BJ (cell line): ENCODE results near the gene AFF4. TPM values are rescaled to one million over a fixed set of nuclear protein-coding genes. Genes with fewer than 3 reads are reported as not detected.

Experiments used
- CTCF ChIA-PET: fragments of 350-600 bp; formaldehyde crosslinking; extraction: SDS; loops from one replicate; lab custom pipeline; 2021; ENCODE audit warnings: antibody characterized with exemption, inconsistent platforms; lab: Yijun Ruan, JAX
- POLR2A ChIA-PET: fragments of 300-600 bp; sonication (Branson Sonifier 250); formaldehyde crosslinking; extraction: SDS; loops from one replicate; lab custom pipeline; 2021; ENCODE audit warnings: antibody characterized with exemption; lab: Charles Lee
- DNase-seq: peaks from one replicate; pipeline ENCODE4 v3.0.0-alpha.2; 2011; ENCODE audit warnings: low read depth
- H3K27me3 ChIP-seq: 2 replicates; pipeline ENCODE4 v1.6.0; 2011; ENCODE audit warnings: low read length; ENCODE audit not compliant: control insufficient read depth, insufficient read depth
- H3K36me3 ChIP-seq: 2 replicates; pipeline ENCODE4 v1.5.1; 2011; ENCODE audit warnings: low read length; ENCODE audit not compliant: control insufficient read depth, insufficient read depth
- H3K4me3 ChIP-seq: 2 replicates; pipeline ENCODE4 v1.5.1; 2011; ENCODE audit warnings: low read depth, mild to moderate bottlenecking, control low read depth, low read length
- CTCF ChIP-seq: IDR thresholded peaks from 2 replicates; pipeline ENCODE4 v1.5.1; 2011; ENCODE audit warnings: low read depth, mild to moderate bottlenecking, control low read depth, inconsistent platforms, low read length, moderate library complexity; ENCODE audit not compliant: insufficient read depth
- polyA plus RNA-seq: library from polyadenylated mRNA; depleted of rRNA; stranded (reverse); fragments of >200 nt; gene quantifications from 2 replicates; pipeline ENCODE4 v1.2.3, GENCODE V29; 2011

AFF4 gene
- polyA plus RNA-seq, 1 experiment = 42.5 TPM

DNA sequence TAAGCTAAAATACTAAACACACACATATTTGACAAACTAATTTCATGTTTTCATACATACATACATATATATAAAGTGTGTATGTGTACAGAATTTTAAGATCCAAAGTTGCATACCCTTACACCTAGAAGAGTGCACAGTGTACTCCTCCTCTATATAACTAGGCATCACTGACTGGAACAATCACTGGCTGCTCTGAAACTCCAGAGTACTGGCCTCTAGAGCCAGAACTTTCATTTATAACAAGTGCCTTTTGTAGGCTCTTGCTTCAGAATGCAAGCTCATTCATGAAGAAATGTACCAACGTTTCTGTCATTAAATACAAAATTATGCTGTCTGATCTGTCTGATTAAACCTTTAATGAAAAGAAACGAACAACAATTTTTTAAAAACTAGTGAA lies 86.0 kb downstream of the AFF4 start:
- TF ChIP-seq CTCF = no peak
- CTCF ChIA-PET = interaction anchor here (0.8 to 2.7 kb wide), 6 partner anchors 9 to 491 kb away, joined by 3 to 12 read pairs (median 5); partner anchors contain the start of genes HSPA4 and SHROOM1
- no peak overlapping the region for H3K4me3 ChIP-seq
- DNase-seq = no peak
- no peaks in the 10 kb centered on the region; the same call in 1 of the 2 replicates for H3K27me3 ChIP-seq
- POLR2A ChIA-PET = no interaction called here
- peaks cover 10% of the 10 kb centered on the region for H3K36me3 ChIP-seq

- DNase-seq = no peak
- POLR2A ChIA-PET = interaction anchor here (0.6 kb wide), 1 partner anchor 48 kb away, joined by 4 read pairs; no protein-coding TSS in a partner anchor
- H3K4me3 ChIP-seq = no peak overlapping the region
- CTCF ChIA-PET = interaction anchor here (0.8 to 2.7 kb wide), 4 partner anchors 8 to 47 kb away, joined by 3 to 12 read pairs (median 7); partner anchors contain the start of gene SHROOM1
- TF ChIP-seq CTCF = no peak
- H3K27me3 ChIP-seq = no peaks in the 10 kb centered on the region; the same call in 1 of the 2 replicates
- H3K36me3 ChIP-seq = peaks cover 6% of the 10 kb centered on the region
Observed at GRCh38 chr5:132876020-132876759, 87.2 kb downstream of the AFF4 start.

- POLR2A ChIA-PET = no interaction called here
- CTCF ChIA-PET = interaction anchor here (0.7 to 1.1 kb wide), 3 partner anchors 9 to 43 kb away, joined by 3 to 4 read pairs (median 4); partner anchors contain the start of gene SHROOM1
Observed at GRCh38 chr5:132873930-132874271, 89.5 kb downstream of the AFF4 start.

GRCh38 chr5:132873119-132873929 lies 90.1 kb downstream of the AFF4 start, which contains the start of gene LEAP2:
Gene LEAP2, plus strand, starts transcription at chr5:132873668. Its CDS starts 27 bp downstream, at chr5:132873695.
- Histone ChIP-seq H3K36me3 (peaks cover 11% of the 10 kb centered on the region), H3K27me3 (no peaks in the 10 kb centered on the region; the same call in 1 of the 2 replicates), H3K4me3 (no peak within 1 kb of the TSS)
- ChIA-PET POLR2A (no interaction called here), CTCF (interaction anchor here (0.5 to 1.3 kb wide), 4 partner anchors 10 to 160 kb away, joined by 4 to 6 read pairs (median 4); partner anchors contain the start of gene SHROOM1)
- DNase-seq = no peak
- TF ChIP-seq CTCF = no peak

More at GRCh38 chr5:132873930-132874271, 89.5 kb downstream of the AFF4 start:
- Histone ChIP-seq H3K4me3 (no peak overlapping the region), H3K36me3 (peaks cover 10% of the 10 kb centered on the region), H3K27me3 (no peaks in the 10 kb centered on the region; the same call in 1 of the 2 replicates)
- DNase-seq = no peak
- TF ChIP-seq CTCF = no peak
